GM21515 (cell line): Measurements from ENCODE around the gene AGAP1.

ENCODE experiments used
- ATAC-seq: cut with Tn5 transposase; IDR thresholded peaks from one replicate; pipeline ENCODE4 v1.9.1; 2021; ENCODE audit not compliant: unreplicated experiment

The AGAP1 gene

DNA sequence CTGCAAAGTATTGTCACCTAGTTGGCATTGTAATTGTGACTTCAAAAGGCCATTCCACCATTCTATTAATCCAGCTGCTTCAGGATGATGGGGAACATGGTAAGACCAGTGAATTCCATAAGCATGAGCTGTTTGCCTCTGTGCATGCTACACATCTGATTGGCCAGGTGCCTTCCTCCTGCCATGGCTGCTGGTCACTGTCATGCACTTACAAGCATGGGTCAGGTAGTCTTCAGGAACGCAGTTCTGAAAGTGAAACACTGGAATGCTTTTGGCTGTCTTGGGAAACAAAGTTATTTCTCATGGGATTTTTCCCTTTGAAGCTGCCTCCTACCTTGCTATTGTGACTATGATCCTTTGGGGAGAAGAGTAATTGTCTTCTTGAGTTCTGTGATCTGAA is 406.8 kb downstream of the AGAP1 start:
- ATAC-seq: no peak

DNA sequence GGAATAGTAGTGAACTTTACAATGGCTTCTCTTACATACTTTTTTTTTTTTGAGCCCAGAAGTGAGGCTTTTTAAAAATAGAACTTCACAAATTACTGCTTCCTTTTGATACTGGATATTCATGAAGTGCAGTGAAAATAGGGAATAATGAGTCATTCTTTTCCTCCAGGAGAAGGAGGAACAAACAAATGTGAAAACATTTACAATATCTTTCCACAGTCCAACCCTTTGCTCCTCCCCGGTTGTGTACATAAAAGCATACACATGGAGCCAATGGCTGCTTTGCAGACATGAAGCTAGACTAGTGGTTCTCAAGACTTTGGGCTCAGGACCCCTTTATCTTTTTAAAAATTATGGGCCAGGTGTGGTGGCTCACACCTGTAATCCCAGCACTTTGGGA is 407.4 kb downstream of the AGAP1 start:
- ATAC-seq: no peak

DNA sequence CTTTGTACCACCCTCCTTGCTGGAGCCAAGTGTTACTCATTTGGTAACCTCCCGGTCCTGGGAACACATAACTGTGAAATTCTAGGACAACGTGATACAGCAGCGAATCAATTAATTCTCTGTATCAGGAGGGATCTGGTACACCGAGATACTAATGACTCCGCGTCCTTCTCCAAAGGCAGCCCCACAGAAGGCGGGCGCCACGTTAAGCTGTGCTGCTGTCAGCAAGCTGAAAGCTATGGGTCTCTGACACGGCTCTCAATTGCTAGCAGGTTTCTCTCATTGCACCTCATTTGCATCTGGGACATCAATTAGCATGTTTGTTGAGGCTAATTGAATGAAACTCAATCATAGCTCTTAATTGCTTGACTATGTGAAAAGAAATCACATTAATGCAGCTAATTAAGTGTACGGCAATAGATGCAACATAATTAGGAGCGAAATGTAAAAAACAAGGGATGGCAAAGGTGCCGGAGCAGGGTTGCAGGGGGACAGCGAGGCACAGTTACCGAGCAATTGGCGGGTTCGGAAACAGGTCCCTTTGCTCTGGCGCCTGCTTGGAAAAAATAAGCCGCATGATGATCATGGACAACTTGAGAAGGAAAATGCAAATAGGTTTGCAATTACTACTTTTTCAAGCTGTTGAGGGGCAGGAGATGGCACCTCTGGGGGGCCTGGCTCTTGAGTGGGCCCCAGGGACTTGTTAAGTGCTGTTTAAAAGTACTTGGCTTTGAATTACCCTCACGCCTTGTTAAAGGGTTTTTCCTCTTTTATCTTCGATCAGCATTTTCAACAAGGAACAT is 410.1 kb downstream of the AGAP1 start:
- ATAC-seq: no peak

DNA sequence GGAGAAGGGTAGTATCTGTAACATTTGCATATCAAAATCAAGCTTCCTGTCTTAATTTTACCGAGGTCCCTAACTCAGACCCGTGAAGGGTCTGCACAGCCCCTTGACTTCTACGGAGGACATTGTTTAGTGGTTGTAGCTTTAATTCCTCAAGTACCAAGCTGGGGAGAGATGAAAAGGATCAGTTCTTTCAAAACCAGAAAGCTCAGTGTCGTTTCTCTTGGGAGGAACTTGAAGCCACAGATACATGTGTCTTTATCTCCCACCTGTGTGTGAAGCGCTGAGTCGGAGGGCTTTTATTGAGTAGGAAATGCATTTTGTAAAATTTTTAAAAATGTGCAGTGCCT is 410.7 kb downstream of the AGAP1 start:
- ATAC-seq: no peak

DNA sequence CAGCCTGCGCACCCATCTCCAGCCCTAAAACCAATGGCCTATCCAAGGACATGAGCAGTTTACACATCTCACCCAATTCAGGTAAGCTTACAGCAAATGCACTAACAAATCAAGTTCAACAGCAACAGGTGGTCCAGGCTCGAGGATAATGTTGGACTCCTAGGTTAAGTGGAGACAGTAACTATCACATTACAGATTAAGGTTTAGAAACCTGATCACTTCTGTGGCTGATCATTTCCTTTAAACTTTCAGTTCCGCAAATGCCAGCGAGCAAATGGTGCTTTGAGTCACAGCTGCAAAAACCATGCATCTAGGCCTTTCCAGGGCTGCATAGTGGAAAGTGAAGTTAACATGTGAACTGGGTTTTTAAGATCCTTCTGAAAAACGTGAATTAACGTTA is 415.0 kb downstream of the AGAP1 start:
- ATAC-seq: peak; percentile 94

DNA sequence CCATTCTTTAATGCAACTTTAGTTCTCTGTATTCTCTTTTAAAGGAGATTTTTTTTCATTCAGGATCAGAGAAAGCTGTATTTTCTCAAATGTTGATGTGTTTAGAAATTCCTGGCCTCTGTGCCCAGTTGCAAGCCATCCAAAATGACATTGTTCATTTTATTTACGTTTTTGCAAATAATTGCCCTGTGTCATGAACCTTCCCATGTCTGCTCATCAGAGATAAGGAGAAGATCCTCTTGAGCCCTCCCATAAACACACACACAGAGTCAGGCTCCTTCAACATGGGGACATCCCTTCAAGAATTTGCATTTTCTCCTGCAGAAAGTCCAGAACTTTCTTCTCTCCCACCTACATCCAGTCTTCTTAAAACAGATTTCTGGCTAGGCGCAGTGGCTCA is 415.5 kb downstream of the AGAP1 start:
- no peak for ATAC-seq

DNA sequence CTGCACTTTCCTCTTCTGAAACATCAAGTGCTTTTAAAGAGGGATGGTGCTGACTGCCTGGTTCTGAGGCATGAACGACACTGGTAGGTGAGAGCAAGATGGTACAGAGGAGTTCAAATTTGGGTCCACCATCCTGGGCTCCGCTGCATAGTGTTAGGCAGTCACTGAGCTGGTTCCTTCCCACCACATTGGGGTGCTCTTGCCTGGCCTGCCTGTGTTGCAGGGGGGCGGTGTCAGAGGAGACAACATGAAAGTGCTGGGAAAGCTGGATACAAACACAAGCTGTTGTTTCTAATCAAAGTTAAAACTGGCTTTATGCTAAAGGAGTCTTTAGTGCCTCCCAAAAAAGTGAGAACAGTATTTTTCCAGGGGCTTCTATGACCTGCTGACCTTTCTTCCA is 416.2 kb downstream of the AGAP1 start:
- ATAC-seq: no peak

DNA sequence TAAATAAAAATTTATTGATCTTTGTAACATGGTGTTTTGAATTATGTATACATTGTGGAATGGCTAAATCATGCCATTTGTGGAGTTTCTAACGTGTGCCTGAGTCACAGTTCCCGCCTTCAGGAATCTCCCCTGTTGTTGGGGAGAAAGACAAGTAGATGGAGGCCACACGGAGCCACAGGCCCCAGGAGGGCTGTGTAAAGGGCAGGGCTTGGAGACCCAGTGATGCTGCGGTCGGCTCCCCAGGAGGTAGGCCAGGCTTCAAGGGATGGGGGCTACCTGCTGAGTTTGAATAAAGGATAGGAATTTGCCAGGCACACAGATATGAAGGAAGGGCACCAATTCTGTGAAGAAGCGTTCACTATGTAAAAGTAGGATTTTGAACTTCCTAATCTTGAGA is 417.3 kb downstream of the AGAP1 start:
- no peak for ATAC-seq

DNA sequence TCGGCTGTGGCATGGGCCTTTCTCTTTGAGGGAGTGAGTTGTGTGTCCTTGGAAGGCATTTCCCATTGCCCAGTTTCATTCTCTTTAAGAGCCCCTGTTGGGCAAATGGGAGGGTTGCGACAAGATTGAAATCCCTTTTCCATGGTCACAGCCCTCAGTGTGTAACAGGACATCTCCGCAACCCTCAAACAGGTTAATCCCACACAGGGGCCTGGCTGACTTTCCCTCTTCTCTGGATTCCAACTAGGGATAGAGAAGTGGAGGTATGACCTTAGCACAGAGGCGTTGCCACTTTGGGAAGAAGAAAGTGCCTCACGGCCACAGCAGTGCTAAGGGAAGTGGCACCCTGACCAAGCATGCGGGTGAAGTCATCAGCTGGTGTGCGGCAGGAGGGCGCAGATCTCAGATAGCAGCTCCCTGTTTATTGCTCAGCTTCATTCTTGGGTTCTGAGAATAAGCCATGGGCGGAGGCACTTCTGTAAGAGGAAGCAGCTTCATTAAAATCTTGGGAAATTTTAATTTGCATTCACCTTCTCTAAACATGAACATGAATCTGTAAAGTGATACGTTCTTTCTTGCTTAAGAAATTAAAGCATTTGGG is 417.9 kb downstream of the AGAP1 start:
- ATAC-seq: no peak

DNA sequence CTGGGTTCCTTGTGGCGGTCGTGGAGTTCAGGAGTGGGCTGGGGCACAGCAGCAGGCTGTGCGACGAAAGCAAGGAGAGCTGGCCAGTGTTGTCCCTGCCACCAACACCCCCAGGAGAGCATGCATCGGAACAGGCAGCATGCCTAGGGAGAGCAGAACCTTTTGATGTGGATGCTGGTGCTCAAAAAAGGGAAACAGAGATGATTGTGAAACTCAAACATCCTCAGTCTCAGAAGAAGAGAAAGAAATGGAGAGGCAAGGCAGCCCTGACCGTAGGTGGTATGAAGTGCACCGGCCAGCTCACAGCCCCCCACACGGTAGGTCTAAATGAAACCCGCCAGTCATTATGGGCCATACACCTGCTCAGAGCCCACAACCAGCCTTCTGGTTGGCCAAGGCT is 420.9 kb downstream of the AGAP1 start:
- no peak for ATAC-seq

DNA sequence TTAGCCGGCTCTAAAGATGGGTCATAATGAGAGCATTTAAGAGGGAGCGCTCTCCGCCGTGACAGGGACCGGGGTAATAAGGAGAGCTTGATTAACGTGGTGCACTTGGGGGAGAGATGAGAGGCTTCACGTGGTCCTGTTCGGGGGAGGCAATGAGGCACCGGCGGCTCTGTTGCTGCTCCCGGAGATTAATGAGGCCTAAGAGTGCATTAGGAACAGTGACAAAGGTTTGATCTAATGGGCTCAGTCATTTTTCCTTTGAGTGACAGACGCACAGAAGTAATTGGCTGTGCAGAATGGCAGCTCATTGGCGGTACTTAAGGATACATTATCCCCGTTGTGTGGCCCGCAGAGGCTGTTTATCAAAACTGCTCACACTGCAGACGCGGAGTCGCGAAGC is 423.7 kb downstream of the AGAP1 start:
- ATAC-seq: no peak

DNA sequence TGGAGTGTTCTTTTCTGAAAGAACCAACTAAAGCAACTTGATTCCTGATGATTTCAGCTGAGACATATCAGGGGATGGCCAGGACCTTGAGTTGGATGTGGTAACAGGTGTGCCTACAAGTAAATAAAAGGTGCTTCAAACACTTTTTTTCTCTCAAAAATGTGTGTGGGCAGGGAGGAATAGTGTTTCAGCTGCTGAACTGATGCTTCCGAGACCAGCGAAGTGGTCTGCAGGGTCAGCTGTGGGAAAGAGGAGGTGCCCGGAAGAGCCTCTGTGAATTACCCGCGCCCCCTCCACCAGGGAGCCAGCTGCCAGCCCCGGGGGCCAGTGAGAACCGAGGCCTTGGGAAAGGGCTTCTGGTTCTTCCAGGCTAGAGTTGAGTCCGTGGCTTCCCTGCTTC is 425.0 kb downstream of the AGAP1 start:
- no peak for ATAC-seq

DNA sequence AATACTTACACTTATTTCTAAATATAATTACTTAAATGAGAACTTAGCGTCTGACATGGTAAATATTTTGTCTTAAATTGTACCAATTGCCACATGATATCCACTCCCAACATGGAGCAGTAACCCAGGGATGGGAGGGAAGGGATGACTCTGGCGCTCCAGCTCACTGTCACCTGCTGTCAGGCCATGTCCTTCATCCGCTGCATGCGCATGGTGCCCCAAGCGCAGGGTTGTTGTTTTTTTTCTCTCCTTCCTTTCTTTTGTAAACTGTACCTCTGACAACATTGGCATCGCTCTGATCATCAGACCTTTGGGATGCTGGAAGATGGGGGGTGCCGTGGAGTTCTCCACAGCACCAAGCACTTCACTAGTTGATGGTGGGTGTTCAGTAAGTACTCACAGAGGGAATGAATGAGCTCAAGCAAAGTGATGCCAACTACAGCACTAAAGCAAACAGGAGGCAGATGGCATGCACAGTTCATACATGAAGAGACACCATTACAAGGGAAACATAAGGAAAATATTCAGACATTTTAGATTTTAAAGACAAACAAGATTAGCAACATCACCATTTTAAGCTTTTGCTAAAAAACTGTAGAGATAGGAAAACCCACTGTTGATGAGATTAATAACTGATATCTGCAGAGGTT is 426.5 kb downstream of the AGAP1 start:
- no peak for ATAC-seq

DNA sequence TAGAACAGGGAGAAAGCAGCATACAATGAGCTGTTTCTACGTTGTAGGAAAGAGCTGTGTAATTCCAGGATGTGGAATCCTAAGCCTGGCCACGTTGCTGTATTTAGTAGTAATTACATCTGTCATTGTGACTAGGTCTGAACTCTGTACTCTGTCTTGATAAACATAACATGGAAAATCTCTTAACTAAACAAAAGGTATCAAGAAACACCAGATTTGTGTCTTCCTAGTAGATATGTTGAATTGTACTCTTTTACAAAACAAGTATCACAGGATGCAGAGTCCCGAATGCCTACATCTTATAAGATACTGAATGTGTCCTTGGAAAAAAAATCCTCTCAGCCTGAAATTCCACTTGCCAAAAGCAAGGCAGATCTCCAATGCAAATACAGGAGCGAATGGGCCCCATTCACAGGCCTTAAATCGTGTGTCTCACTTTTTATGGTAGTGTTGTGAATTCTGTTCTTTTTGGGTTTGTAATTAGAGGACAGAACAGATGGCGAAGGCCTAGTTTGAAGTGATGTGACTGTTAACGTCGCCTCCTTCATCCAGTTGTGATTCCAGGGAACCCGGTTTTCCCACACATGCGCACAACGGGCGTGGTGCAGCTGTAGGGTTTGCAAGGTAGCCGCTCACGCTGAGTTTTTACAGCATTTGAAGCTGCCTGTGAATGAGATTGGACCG is 427.8 kb downstream of the AGAP1 start:
- no peak for ATAC-seq

DNA sequence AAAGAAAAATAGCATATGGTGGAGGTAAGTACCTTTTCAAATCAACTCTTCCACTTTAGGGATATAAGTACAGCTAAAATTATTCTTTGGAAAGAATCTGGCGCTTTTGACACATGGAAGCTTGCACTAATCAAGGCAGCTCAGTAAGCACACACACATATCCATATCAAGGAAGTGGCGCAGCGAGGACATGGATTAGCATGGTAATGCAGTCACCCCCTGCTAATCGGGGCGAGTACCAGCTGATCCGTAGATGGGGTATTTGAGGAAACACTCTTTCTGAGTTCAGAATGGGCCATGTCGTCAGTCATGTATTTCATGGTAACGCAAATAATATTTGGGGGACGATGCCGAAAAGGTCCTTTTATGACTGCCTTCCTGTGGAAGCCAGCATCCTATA is 429.0 kb downstream of the AGAP1 start:
- ATAC-seq: no peak

DNA sequence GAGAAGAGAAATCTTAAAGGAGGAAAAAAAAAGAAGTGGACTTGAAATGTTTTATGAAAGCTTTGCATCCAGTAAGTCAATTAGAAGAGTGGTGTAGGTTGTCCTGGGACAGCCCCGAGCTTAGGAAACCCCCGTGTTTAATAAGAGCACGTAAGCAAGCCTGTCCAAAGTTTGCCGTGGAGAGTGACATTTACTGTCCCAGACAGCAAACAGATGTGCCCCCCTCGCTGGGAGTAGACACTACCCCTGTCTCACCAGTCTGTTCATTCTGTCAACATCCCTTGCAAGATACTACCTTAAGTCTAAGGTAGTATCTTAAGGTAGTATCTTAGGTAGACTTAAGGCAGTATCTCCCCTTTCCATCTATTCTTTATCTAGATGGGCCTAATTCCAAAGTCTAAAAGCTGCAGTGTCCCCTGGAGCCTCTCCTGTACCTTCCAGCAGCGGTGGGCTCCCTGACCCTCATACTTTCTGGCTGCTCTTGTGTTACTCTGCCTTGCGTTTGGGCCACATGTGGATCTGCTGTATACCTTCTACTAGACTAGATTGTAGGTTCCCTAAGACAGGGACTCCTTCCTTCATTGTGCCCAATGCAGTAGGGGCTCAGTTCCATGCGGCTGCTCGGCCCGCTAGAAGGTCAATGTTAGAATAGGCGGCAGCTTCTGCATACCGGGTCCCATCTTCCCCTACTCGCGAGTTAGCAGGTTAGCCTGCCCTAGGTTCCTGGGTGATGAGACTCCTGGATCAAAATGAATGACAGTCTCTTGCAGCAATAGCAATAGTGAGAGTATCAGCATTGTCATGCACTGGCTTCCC is 430.2 kb downstream of the AGAP1 start:
- ATAC-seq: no peak

DNA sequence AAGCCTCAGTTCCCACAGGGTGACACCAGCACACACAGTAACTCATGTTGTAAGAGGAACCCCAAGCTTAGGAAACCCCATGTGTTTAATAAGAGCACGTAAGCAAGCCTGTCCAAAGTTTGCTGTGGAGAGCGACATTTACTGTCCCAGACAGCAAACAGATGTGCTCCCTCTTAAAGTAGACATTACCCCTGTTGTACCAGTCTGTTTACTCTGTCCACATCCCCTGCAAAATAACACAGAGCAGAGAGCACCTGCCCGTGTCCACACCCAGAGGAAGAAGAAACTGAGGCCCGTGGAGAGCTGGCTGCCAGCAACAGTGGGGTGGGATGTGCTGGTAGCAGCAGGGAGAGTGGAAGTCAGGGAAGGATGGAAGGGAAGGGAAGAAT is 430.8 kb downstream of the AGAP1 start:
- ATAC-seq: no peak

DNA sequence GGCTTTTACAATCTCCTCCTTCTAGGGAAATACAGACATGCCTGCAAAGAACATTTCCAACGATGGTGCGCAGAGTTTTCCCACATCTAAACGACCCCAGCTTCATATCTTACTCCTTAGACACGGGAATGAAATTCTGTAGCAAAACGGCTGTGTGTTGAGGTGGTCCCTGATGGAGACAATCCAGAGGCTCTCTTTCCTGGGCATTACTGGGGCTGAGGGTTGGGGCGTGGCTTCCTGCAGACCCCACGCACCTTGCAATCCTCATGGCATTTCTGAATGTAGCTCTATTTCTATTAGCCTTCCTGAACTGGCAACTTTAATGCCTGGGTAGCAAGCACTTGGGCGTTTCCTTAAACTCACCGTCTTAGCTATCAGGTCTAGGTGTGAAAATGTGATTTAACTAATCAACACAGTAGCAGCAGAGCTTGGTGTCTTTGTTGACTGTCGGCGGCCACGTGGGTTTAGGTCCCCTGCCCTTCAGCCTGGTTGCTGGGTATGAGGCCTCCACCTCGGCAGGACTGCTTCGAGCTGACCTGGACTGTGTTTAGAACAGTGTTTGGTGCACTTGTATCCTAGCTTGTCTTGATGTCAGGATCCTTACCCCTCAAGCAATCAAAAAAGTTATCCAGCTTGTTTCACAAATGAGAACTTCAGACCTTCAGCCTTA is 431.5 kb downstream of the AGAP1 start:
- ATAC-seq: no peak

DNA sequence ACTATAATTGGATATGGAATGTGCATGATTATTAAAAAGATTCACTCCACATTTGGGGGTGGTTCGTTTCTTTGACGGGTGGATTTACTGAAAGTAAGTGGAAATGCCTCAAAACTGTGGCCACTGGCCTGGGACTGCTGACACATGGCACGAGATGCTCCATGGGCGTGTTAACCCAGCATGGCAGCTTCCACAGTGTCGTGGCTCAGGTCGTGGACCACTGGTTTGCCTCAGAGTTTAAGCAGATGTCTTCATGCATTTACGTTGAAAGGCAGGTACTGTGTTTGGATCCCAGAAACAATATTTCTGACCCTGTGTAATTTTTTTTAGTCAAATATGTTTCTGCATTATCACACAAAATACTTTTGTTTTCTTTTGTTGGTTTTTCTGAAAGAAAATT is 432.4 kb downstream of the AGAP1 start:
- no peak for ATAC-seq

DNA sequence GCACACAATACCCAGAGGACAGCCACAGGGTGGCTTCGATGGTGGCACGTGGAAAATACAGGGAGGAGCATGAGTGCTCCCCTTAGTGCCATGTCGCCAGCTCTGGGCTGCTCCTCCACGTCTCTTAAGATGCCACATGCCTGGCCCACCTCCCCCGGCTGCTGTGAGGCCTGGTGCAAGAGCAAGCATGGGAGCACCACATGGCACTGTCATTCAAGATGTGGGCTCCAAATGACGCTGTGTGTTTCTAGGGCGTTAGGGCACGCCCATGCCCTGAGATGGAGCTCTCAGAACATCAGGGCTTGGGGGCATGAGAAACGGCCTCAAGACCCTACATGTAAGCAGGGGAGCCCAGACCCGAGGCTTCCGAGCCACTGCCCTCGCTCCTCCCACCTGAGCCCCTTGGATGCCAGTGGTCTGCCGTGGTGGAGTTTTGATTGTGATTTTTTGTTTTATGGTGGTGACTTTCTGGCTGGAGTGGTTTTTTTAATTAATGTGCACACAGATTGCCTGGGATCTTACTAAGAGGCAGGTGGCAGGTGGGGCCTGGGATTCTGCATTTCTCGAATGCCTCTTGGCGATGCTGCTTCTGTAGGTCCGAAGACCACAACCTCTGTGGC is 435.0 kb downstream of the AGAP1 start:
- ATAC-seq: no peak
